GM19397 (cell line): ENCODE results near the gene ZBTB8OS.

Source experiments
- ATAC-seq: cut with Tn5 transposase; IDR thresholded peaks from one replicate; pipeline ENCODE4 v1.9.1; 2021; ENCODE audit warnings: mild to moderate bottlenecking, moderate library complexity; ENCODE audit not compliant: unreplicated experiment

Gene ZBTB8OS

DNA sequence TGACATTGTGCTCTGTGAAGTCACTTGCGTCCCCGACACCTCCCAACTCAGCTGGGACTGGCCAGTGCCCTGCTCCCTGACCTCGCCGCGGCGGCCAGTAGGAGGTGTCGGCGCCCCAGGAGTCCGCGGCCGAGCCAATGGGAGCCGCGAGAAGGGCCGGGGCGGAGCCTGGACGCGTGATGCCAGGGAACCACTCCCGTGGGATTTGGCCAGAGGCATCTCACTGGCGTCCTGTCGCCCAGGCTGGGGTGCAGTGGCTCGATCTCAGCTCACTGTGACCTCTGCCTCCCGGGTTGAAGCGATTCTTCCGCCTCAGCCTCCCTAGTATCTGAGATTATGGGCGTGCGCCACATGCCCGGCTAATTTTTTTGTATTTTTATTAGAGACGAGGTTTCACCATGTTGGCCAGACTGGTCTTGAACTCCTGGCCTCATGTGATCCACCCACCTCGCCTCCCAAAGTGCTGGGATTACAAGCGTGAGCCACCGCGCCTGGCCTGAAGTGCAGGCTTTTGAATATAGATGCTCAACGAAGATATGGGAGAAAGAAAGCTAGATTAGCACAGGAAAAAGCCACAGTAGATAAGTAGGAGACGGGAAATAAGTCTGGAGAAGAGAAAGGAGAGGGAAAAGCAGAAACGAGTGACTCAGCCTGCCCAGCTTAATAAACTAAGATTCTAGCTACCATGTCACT is 38.0 kb downstream of the ZBTB8OS start:
- peak; percentile 57 for ATAC-seq

DNA sequence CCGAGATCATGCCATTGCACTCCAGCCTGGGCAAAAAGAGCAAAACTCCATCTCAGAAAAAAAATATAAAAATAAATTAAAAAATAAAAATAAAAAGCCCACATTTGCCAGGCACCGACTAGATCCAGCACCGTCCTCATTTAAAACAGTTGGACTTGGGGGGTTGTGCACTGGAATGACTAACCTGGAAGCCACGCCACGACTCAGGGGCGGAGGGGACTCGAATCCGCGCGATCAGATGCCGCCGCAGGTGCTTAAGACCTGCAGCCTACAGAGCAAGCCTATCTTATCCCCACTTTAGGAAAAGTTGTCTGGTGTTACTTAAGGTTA is 38.5 kb downstream of the ZBTB8OS start:
- no peak for ATAC-seq

DNA sequence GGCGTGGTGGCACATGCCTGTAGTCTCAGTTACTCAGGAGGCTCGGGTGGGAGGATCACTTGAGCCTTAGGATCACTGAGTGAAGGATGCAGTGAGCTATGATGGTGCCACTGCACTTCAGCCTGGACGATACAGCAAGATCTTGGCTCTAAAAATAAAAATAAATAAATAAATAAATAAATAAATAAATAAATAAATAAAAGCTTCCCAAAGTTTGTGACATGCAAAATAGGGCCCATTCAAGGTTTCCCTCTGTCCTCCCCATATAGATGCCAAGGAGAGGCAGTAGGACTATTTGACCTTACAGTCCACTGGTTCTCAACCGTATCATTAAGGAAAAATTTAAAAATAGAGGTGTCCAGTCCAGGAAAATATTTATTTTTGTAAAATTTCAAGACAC is 41.2 kb downstream of the ZBTB8OS start:
- ATAC-seq, result no peak

DNA sequence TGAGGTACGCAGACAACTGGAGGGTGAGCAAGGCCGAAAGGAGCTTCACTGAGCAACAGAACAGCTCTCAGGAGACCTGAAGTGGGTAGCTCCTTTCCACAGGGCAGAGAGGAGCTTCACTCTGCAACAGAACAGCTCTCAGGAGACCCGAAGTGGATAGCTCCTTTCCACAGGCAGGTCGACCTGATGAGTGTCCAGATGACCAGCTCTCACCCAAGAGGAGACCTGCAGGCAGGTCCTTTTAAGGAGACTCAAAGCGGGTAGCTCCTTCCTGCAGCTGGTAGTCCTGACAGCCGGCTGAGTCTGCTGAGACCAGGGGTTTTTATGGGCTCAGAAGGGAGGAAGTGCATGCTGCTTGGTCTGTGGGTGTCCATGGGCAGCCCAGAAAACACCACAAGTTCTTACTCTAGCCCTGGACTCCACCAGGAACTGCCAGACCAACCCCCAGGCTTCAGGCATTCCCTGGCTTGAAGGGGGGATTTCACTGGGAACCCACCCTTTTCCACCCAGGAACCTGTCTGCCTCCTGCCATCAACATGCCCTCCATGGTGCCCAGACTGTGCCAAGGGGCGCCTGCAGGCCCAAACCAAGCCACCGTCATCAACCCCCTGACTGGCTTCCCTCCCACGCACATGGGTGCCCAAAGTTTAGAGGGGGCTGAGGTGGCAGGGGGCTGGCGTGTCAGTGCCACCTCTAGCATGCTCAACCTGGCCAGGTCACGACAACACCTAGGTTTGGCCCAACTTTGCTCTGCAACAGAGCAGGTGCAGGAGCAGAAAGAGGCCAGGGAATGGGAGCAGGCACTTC is 43.6 kb downstream of the ZBTB8OS start:
- ATAC-seq, result no peak

DNA sequence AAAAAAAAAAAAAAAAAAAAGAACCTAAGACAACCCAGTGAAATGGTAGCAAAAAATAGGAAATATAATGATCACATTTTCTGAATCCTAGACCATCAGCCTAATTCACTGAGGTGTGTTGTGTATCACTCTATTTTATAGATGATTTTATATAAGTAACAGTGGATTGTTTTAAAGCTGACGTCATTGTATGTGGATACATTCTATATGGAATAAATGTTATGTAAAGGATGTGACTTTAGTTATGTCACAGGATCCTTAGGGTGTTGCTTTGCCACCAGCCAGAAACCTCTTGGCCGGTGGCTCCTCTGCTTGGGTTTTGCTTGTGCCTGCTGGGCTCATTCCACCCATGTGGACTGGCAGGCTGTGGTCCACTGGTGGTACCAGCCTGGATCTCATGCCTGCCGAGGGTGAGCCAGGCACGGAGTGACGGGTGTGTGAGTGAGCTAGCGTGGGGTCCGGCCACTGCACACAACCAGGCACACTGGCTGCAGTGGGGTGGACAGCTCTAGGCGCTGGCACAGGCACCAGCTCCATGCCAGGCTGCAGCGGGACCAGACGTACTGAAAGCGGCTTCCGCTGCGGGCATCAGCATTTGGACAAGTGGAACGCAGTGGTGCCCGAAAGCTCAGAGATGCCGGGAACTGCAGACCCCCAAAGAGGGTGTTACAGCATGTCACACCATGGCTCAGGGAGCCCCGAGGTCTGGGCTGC is 44.5 kb downstream of the ZBTB8OS start:
- no peak for ATAC-seq

DNA sequence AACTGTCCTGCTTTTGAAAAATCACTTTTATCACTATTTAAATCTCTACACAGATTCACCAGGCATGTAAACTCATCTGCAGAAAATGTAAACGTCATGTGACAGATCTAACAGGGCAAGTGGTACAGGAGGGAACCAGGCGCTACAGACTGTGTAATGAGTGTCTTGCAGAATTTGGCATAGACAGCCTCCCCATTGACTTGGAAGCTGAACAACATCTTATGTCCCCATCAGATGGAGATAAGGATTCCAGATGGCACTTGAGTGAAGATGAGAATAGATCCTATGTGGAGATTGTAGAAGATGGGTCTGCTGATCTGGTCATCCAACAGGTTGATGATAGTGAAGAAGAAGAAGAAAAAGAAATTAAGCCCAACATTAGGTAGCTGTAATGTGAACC is 50.3 kb downstream of the ZBTB8OS start:
- no peak for ATAC-seq

DNA sequence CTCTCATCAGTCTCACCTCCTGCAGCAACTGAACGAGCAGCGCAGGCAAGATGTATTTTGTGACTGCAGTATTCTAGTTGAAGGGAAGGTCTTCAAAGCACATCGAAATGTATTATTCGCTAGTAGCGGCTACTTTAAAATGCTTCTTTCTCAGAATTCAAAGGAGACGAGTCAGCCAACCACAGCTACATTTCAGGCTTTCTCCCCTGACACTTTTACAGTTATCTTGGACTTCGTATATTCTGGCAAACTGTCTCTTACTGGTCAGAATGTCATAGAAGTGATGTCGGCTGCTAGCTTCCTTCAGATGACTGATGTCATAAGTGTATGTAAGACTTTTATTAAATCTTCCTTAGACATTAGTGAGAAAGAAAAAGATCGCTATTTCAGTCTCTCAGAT is 57.4 kb downstream of the ZBTB8OS start:
- no peak for ATAC-seq

DNA sequence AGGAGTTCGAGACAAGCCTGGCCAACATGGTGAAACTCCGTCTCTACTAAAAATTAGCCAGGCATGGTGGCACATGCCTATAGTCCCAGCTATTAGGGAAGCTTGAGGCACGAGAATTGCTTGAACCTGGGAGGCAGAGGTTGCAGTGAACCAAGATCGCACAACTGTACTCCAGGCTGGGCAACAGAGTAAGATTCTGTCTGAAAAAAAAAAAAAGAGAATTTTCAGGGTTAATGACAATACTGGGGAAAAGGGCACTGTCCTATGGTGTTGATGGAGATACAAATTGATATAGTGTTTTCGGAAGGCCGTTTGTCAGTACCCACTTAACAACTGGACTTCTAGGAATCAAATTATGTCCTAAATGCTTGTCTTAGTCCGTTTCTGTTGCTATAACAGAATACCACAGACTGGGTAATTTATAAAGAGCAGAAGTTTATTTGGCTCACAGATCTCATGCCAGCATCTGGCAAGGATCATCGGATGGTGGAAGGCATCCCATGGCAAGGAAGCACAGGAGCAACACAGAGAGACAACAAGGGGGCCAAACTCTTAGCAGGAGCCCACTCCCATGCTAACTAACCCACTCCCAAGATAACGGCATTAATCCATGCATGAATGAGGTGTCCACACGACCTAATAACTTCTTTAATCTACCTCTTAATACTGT is 69.9 kb downstream of the ZBTB8OS start:
- ATAC-seq, result no peak
